SK-N-SH (cell line): ENCODE results near the gene MUSK.
A peak's percentile ranks its signal among the peaks of the same experiment; 100 is the strongest.

ENCODE experiments used
- EZH2phosphoT487 ChIP-seq: fragments of 200-600 bp; sonication (generic); IDR thresholded peaks from 2 replicates; pipeline ENCODE4 v1.6.1; 2017; ENCODE audit warnings: low read depth, mixed run types, mild to moderate bottlenecking, antibody characterized with exemption, moderate library complexity, borderline replicate concordance
- FOXM1 ChIP-seq: IDR thresholded peaks from 2 replicates; pipeline ENCODE4 v1.4.0; 2012; ENCODE audit warnings: low read depth, mild to moderate bottlenecking
- GATA2 ChIP-seq: sonication (generic); formaldehyde crosslinking; IDR thresholded peaks from 2 replicates; pipeline ENCODE4 v1.5.0; 2020; ENCODE audit warnings: mild to moderate bottlenecking, missing genetic modification reagents
- MXI1 ChIP-seq: IDR thresholded peaks from 2 replicates; pipeline ENCODE4 v1.6.1; 2012; ENCODE audit warnings: mild to moderate bottlenecking, low read depth, low read length, improper control_type of control experiment
- POLR2AphosphoS5 ChIP-seq: IDR thresholded peaks from 2 replicates; pipeline ENCODE4 v1.6.1; 2012; ENCODE audit warnings: low read depth, low read length
- RAD21 ChIP-seq: IDR thresholded peaks from 2 replicates; pipeline ENCODE4 v1.6.1; 2012; ENCODE audit warnings: mild to moderate bottlenecking, low read length
- SIN3A ChIP-seq: IDR thresholded peaks from 2 replicates; pipeline ENCODE4 v1.6.1; 2012; ENCODE audit warnings: low read depth, mild to moderate bottlenecking, low read length, moderate library complexity, borderline replicate concordance
- SMC3 ChIP-seq: IDR thresholded peaks from 2 replicates; pipeline ENCODE4 v1.6.1; 2012; ENCODE audit warnings: low read depth, low read length, improper control_type of control experiment
- TF ChIP-seq, protein P1 (sequence below): IDR thresholded peaks from 2 replicates; pipeline ENCODE4; 2012
- TF ChIP-seq, protein P2 (sequence below): fragments of 200-600 bp; sonication (generic); IDR thresholded peaks from 2 replicates; pipeline ENCODE4 v1.6.1; 2017; ENCODE audit warnings: antibody characterized with exemption, mild to moderate bottlenecking, moderate library complexity
- TF ChIP-seq, protein P3 (sequence below): IDR thresholded peaks from 2 replicates; pipeline ENCODE4 v1.4.0; 2012; ENCODE audit warnings: low read depth, borderline replicate concordance
- TF ChIP-seq, protein P4 (sequence below): IDR thresholded peaks from 2 replicates; pipeline ENCODE4 v1.6.1; 2012; ENCODE audit warnings: mild to moderate bottlenecking, low read depth, low read length, moderate library complexity

DNA sequence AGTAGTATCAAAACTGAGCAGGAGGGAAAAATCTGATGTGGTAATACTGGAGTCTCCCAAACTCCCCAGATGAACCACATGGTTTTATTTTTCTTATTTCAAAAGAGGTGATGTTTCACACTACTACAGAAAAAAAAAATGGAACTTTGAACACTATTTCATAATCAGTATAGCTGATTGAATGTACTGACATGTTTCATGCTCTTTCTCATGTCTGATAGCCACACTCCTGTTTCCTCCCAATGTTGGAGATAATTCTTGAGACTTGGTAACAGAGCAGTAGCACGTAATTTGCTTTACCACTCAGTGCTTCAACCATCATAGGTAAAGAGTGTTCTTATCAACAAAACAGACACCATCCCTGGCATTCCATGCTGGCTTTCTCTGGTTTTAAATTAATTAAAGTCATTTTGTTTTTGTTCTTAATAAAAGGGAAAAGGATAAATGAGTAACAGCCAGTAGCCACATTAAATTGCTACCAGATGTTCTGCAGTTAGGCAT lies 85.2 kb downstream of the MUSK start:
- TF ChIP-seq POLR2AphosphoS5 (peak; percentile 78), SIN3A (no peak), FOXM1 (no peak), GATA2 (CRISPR knock-in tag) (peak; percentile 94), MXI1 (no peak), SMC3 (no peak), RAD21 (peak; percentile 41; the same call in 1 of the 2 replicates), EZH2phosphoT487 (no peak)
- TF ChIP-seq, protein P1, sequence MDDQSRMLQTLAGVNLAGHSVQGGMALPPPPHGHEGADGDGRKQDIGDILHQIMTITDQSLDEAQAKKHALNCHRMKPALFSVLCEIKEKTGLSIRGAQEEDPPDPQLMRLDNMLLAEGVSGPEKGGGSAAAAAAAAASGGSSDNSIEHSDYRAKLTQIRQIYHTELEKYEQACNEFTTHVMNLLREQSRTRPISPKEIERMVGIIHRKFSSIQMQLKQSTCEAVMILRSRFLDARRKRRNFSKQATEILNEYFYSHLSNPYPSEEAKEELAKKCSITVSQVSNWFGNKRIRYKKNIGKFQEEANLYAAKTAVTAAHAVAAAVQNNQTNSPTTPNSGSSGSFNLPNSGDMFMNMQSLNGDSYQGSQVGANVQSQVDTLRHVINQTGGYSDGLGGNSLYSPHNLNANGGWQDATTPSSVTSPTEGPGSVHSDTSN = peak; percentile 23; the same call in 1 of the 2 replicates
- TF ChIP-seq, protein P2, sequence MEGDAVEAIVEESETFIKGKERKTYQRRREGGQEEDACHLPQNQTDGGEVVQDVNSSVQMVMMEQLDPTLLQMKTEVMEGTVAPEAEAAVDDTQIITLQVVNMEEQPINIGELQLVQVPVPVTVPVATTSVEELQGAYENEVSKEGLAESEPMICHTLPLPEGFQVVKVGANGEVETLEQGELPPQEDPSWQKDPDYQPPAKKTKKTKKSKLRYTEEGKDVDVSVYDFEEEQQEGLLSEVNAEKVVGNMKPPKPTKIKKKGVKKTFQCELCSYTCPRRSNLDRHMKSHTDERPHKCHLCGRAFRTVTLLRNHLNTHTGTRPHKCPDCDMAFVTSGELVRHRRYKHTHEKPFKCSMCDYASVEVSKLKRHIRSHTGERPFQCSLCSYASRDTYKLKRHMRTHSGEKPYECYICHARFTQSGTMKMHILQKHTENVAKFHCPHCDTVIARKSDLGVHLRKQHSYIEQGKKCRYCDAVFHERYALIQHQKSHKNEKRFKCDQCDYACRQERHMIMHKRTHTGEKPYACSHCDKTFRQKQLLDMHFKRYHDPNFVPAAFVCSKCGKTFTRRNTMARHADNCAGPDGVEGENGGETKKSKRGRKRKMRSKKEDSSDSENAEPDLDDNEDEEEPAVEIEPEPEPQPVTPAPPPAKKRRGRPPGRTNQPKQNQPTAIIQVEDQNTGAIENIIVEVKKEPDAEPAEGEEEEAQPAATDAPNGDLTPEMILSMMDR = no peak
- TF ChIP-seq, protein P3, sequence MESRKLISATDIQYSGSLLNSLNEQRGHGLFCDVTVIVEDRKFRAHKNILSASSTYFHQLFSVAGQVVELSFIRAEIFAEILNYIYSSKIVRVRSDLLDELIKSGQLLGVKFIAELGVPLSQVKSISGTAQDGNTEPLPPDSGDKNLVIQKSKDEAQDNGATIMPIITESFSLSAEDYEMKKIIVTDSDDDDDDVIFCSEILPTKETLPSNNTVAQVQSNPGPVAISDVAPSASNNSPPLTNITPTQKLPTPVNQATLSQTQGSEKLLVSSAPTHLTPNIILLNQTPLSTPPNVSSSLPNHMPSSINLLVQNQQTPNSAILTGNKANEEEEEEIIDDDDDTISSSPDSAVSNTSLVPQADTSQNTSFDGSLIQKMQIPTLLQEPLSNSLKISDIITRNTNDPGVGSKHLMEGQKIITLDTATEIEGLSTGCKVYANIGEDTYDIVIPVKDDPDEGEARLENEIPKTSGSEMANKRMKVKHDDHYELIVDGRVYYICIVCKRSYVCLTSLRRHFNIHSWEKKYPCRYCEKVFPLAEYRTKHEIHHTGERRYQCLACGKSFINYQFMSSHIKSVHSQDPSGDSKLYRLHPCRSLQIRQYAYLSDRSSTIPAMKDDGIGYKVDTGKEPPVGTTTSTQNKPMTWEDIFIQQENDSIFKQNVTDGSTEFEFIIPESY = no peak
- TF ChIP-seq, protein P4, sequence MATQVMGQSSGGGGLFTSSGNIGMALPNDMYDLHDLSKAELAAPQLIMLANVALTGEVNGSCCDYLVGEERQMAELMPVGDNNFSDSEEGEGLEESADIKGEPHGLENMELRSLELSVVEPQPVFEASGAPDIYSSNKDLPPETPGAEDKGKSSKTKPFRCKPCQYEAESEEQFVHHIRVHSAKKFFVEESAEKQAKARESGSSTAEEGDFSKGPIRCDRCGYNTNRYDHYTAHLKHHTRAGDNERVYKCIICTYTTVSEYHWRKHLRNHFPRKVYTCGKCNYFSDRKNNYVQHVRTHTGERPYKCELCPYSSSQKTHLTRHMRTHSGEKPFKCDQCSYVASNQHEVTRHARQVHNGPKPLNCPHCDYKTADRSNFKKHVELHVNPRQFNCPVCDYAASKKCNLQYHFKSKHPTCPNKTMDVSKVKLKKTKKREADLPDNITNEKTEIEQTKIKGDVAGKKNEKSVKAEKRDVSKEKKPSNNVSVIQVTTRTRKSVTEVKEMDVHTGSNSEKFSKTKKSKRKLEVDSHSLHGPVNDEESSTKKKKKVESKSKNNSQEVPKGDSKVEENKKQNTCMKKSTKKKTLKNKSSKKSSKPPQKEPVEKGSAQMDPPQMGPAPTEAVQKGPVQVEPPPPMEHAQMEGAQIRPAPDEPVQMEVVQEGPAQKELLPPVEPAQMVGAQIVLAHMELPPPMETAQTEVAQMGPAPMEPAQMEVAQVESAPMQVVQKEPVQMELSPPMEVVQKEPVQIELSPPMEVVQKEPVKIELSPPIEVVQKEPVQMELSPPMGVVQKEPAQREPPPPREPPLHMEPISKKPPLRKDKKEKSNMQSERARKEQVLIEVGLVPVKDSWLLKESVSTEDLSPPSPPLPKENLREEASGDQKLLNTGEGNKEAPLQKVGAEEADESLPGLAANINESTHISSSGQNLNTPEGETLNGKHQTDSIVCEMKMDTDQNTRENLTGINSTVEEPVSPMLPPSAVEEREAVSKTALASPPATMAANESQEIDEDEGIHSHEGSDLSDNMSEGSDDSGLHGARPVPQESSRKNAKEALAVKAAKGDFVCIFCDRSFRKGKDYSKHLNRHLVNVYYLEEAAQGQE = no peak
